OCI-LY3 (cell line): ENCODE data around the gene MVK.

Source experiments
- H2AFZ ChIP-seq: fragments of 200-600, 300-600 bp; shearing (Covaris generic); 2 replicates; pipeline ENCODE4 v1.6.0; 2014; ENCODE audit warnings: antibody characterized with exemption, low read depth, low read length
- H3K27ac ChIP-seq: fragments of 200-600, 300-600 bp; sonication (generic); 2 replicates; pipeline ENCODE4 v1.5.1; 2014; ENCODE audit warnings: mild to moderate bottlenecking, low read length, moderate library complexity, mixed read lengths
- H3K27me3 ChIP-seq: fragments of 200-600, 300-600 bp; sonication (generic); 2 replicates; pipeline ENCODE4 v1.6.1; 2014; ENCODE audit warnings: low read depth, low read length, mixed read lengths
- H3K36me3 ChIP-seq: fragments of 200-600, 300-600 bp; sonication (generic); replicated peaks from 2 replicates; pipeline ENCODE3; 2014; ENCODE audit warnings: low read depth, low read length, mixed read lengths
- H3K4me1 ChIP-seq: fragments of 300-600, 200-600 bp; sonication (generic); 2 replicates; pipeline ENCODE4 v1.6.1; 2014; ENCODE audit warnings: low read length, mixed read lengths
- H3K4me2 ChIP-seq: fragments of 200-600, 300-600 bp; sonication (generic); 2 replicates; pipeline ENCODE4 v1.6.1; 2014; ENCODE audit warnings: low read length, mixed read lengths
- H3K4me3 ChIP-seq: fragments of 300-600, 200-600 bp; sonication (generic); 2 replicates; pipeline ENCODE4 v1.5.1; 2014; ENCODE audit warnings: antibody characterized with exemption, mild to moderate bottlenecking, low read length, moderate library complexity
- H3K79me2 ChIP-seq: fragments of 300-600, 200-600 bp; shearing (Covaris generic); 2 replicates; pipeline ENCODE4 v1.6.1; 2014; ENCODE audit warnings: mild to moderate bottlenecking, low read length, mixed read lengths
- H3K9ac ChIP-seq: fragments of 300-600, 200-600 bp; shearing (Covaris generic); 2 replicates; pipeline ENCODE4 v1.6.0; 2014; ENCODE audit warnings: mild to moderate bottlenecking, low read length, moderate library complexity
- H3K9me3 ChIP-seq: fragments of 200-600, 300-600 bp; shearing (Covaris generic); 2 replicates; pipeline ENCODE4 v1.6.1; 2014; ENCODE audit warnings: low read length, mixed read lengths; ENCODE audit not compliant: insufficient read depth
- H4K20me1 ChIP-seq: fragments of 200-600, 300-600 bp; sonication (generic); 2 replicates; pipeline ENCODE4 v1.6.1; 2016; ENCODE audit warnings: low read length, mixed read lengths; ENCODE audit not compliant: insufficient read depth
- EZH2phosphoT487 ChIP-seq: fragments of 200-600 bp; shearing (Covaris generic); IDR thresholded peaks from 2 replicates; pipeline ENCODE4 v1.6.1; 2018; ENCODE audit warnings: antibody characterized with exemption, mixed run types, low read depth
- TF ChIP-seq, protein P1 (sequence below): fragments of 200-600, 300-600 bp; sonication (generic); IDR thresholded peaks from 2 replicates; pipeline ENCODE4 v1.5.1; 2014; ENCODE audit warnings: antibody characterized with exemption, low read length, low read depth

The MVK gene

DNA sequence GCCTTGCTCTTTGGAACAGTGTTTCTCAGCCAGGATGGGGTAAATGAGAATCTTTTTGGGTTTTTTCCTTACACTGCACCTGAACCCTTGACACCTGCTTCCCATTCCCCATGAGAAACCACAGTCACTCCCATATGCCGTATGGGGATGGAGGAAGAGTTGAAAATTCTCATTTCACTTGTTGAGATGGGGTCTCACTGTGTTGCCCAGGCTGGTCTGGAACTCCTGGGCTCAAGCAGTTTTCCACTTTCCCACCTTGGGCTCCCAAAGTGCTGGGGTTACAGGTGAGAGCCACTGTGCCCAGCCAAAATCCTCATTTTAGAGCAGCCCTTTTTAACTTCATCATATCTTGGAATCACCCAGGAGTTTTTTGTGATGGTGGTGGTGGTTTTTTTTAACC, 3.7 kb downstream of the MVK start:
- no peaks in the 10 kb centered on the region for H3K27me3 ChIP-seq
- peaks cover 15% of the 10 kb centered on the region for H3K4me1 ChIP-seq
- H3K27ac ChIP-seq, result no peak overlapping the region
- H3K36me3 ChIP-seq, result peaks cover 61% of the 10 kb centered on the region
- TF ChIP-seq EZH2phosphoT487, result no peak
- TF ChIP-seq, protein P1, sequence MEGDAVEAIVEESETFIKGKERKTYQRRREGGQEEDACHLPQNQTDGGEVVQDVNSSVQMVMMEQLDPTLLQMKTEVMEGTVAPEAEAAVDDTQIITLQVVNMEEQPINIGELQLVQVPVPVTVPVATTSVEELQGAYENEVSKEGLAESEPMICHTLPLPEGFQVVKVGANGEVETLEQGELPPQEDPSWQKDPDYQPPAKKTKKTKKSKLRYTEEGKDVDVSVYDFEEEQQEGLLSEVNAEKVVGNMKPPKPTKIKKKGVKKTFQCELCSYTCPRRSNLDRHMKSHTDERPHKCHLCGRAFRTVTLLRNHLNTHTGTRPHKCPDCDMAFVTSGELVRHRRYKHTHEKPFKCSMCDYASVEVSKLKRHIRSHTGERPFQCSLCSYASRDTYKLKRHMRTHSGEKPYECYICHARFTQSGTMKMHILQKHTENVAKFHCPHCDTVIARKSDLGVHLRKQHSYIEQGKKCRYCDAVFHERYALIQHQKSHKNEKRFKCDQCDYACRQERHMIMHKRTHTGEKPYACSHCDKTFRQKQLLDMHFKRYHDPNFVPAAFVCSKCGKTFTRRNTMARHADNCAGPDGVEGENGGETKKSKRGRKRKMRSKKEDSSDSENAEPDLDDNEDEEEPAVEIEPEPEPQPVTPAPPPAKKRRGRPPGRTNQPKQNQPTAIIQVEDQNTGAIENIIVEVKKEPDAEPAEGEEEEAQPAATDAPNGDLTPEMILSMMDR, result no peak
- H3K9ac ChIP-seq, result no peak overlapping the region
- no peak overlapping the region for H2AFZ ChIP-seq
- H3K9me3 ChIP-seq, result no peaks in the 10 kb centered on the region
- H4K20me1 ChIP-seq, result no peaks in the 10 kb centered on the region
- H3K4me2 ChIP-seq, result no peak overlapping the region
- peaks cover 21% of the 10 kb centered on the region for H3K79me2 ChIP-seq
- no peak overlapping the region for H3K4me3 ChIP-seq

DNA sequence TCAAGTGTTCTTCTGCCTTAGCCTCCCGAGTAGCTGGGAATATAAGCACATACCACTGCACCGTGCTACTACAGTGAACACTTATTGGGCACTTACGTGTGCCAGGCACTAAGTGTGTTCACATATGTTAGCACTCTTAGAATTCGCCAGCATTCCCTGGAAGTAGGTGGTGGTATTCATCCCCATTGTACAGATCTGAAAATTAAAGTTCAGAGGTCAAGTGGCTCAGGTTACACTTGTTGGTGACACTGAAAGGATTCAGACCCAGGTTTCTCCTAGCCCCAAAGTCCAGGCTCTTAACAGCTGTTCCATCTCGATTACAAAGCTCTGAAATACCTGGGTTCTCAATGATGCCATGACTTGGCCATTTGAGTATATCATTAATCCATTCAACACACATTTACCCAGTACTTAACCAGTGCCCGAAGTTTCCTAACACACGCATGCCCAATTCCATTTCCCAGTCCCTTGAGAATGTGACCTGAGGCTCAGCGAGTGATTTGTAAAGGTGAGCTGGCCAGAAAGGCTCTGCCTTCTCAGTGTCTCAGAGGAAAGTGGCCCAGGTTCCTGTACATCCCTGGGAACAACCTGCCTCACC, 4.8 kb downstream of the MVK start:
- Histone ChIP-seq H3K4me1 (peaks cover 8% of the 10 kb centered on the region), H3K36me3 (peaks cover 64% of the 10 kb centered on the region), H3K4me2 (no peak overlapping the region), H3K9ac (no peak overlapping the region), H3K79me2 (peaks cover 15% of the 10 kb centered on the region), H3K27me3 (no peaks in the 10 kb centered on the region), H2AFZ (no peak overlapping the region), H3K9me3 (no peaks in the 10 kb centered on the region), H4K20me1 (no peaks in the 10 kb centered on the region), H3K4me3 (no peak overlapping the region), H3K27ac (no peak overlapping the region)
- no peak for TF ChIP-seq EZH2phosphoT487
- TF ChIP-seq, protein P1, result no peak

DNA sequence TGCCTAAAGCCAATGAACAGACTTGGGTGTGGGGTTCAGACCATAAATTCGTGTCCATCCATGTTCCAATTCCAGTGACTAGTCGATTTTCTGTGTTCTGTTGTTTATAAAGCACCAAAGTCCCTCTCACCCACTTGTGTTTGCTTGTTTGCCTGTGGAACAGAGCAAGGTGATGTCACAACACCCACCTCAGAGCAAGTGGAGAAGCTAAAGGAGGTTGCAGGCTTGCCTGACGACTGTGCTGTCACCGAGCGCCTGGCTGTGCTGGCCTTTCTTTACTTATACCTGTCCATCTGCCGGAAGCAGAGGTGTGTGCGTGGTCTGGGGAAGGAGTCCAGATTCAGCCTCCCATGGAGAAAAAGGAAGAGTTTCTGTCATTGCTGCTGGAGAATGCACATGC, 6.0 kb downstream of the MVK start:
- Histone ChIP-seq H4K20me1 (no peaks in the 10 kb centered on the region), H2AFZ (no peak overlapping the region), H3K4me1 (peaks cover 2% of the 10 kb centered on the region), H3K9me3 (no peaks in the 10 kb centered on the region), H3K27me3 (no peaks in the 10 kb centered on the region), H3K79me2 (peaks cover 6% of the 10 kb centered on the region), H3K4me3 (no peak overlapping the region), H3K4me2 (no peak overlapping the region), H3K9ac (no peak overlapping the region), H3K27ac (no peak overlapping the region), H3K36me3 (peaks cover 70% of the 10 kb centered on the region)
- TF ChIP-seq, protein P1, result no peak
- TF ChIP-seq EZH2phosphoT487, result no peak

DNA sequence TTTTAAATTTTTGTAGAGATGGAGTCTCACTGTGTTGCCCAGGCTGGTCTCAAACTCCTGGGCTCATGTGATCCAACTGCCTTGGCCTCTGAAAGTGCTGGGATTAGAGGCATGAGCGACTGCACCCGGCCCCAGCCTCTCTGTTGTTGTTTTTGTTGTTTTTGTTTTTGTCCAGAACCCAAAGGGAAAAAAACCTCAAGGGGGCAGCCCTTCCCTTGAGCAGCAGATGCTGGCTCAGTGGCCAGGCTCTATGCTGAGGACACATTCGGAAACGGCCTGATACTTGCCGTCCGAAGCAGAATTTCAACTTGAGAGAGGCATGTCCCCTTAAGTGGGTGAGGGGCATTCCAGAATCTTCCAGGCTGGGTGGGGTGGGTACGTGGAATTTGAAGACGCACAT, 6.7 kb downstream of the MVK start:
- Histone ChIP-seq H2AFZ (no peak overlapping the region), H3K9ac (no peak overlapping the region), H3K4me3 (no peak overlapping the region), H4K20me1 (no peaks in the 10 kb centered on the region), H3K27ac (no peak overlapping the region), H3K36me3 (peaks cover 65% of the 10 kb centered on the region), H3K4me2 (no peak overlapping the region), H3K79me2 (no peaks in the 10 kb centered on the region), H3K27me3 (no peaks in the 10 kb centered on the region), H3K9me3 (no peaks in the 10 kb centered on the region), H3K4me1 (no peaks in the 10 kb centered on the region)
- TF ChIP-seq, protein P1, result no peak
- TF ChIP-seq EZH2phosphoT487, result no peak
